H1 (cell line): ENCODE data around the gene CUL4A. TPM values are rescaled to one million over a fixed set of nuclear protein-coding genes. Genes with fewer than 3 reads are reported as not detected.

ENCODE experiments used
- CTCF ChIA-PET: fragments of 300-600 bp; sonication (Branson Sonifier 250); formaldehyde crosslinking; loops from one replicate; lab custom pipeline; 2021; ENCODE audit not compliant: partially characterized antibody; lab: Charles Lee
- POLR2A ChIA-PET: fragments of 300-600 bp; sonication (Branson Sonifier 250); formaldehyde crosslinking; loops from one replicate; lab custom pipeline; 2021; ENCODE audit warnings: inconsistent platforms; ENCODE audit not compliant: partially characterized antibody; lab: Charles Lee
- DNase-seq, 2 experiments: peaks; one replicate each; pipeline versions ENCODE4 v3.0.0 to v3.0.0-alpha.2; 2010 to 2022; ENCODE audit warnings: low spot score in 2 of 2, low read depth in 1 of 2, mixed read lengths in 1 of 2
- FAIRE-seq: peaks from 2 replicates; lab custom pipeline; 2011; peaks lifted over from hg19 to GRCh38; lab: Jason Lieb, UNC
- H2AFZ ChIP-seq: 2 replicates; pipeline ENCODE4 v1.8.1; 2012; ENCODE audit warnings: low read length, inconsistent platforms
- H2AK5ac ChIP-seq: 2 replicates; pipeline ENCODE4 v1.6.1; 2013; ENCODE audit warnings: low read depth, low read length
- H2BK120ac ChIP-seq: replicated peaks from 2 replicates; pipeline ENCODE3; 2013; ENCODE audit warnings: low read depth, low read length, inconsistent platforms
- H2BK12ac ChIP-seq: 2 replicates; pipeline ENCODE4 v1.6.1; 2013; ENCODE audit warnings: low read depth, low read length
- H2BK15ac ChIP-seq: 2 replicates; pipeline ENCODE4 v1.6.1; 2013; ENCODE audit warnings: low read length
- H2BK20ac ChIP-seq: 2 replicates; pipeline ENCODE4 v1.6.1; 2013; ENCODE audit warnings: low read length
- H2BK5ac ChIP-seq: 2 replicates; pipeline ENCODE4 v1.6.1; 2013; ENCODE audit warnings: low read depth, low read length
- H3K14ac ChIP-seq: 2 replicates; pipeline ENCODE4 v1.6.1; 2013; ENCODE audit warnings: inconsistent platforms; ENCODE audit not compliant: insufficient read length
- H3K18ac ChIP-seq: 2 replicates; pipeline ENCODE4 v1.6.1; 2013; ENCODE audit warnings: low read length; ENCODE audit errors: extremely low read depth
- H3K23ac ChIP-seq: 2 replicates; pipeline ENCODE4 v1.6.1; 2013; ENCODE audit warnings: inconsistent platforms; ENCODE audit not compliant: insufficient read length
- H3K23me2 ChIP-seq: 2 replicates; pipeline ENCODE4 v1.6.1; 2013; ENCODE audit warnings: low read depth, low read length
- H3K27ac ChIP-seq: 2 replicates; pipeline ENCODE4 v1.6.1; 2011; ENCODE audit warnings: low read depth, low read length, inconsistent platforms
- H3K27me3 ChIP-seq, 4 experiments: replicated peaks in 1 of 4; 1 replicate in 1 of 4; 2 replicates in 3 of 4; pipeline versions ENCODE4 v1.6.1 to v1.8.1; 2011 to 2013; ENCODE audit warnings: low read length in 3 of 4, mild to moderate bottlenecking in 3 of 4, inconsistent platforms in 2 of 4, mixed read lengths in 2 of 4, moderate library complexity in 1 of 4; ENCODE audit not compliant: control insufficient read depth in 3 of 4, insufficient read depth in 3 of 4; ENCODE audit errors: extremely low read depth in 1 of 4
- H3K36me3 ChIP-seq, 4 experiments: 2 replicates each; pipeline versions ENCODE4 v1.6.1 to v1.8.1; 2011 to 2013; ENCODE audit warnings: mild to moderate bottlenecking in 4 of 4, low read length in 3 of 4, moderate library complexity in 2 of 4, control low read depth in 1 of 4, inconsistent platforms in 1 of 4; ENCODE audit not compliant: insufficient read depth in 4 of 4, control insufficient read depth in 2 of 4
- H3K4ac ChIP-seq: replicated peaks from 2 replicates; pipeline ENCODE3; 2013; ENCODE audit warnings: low read length, low read depth, mixed read lengths, inconsistent platforms; ENCODE audit not compliant: insufficient read length
- H3K4me1 ChIP-seq, 4 experiments: replicated peaks in 1 of 4; 1 replicate in 1 of 4; 2 replicates in 3 of 4; pipeline versions ENCODE4 v1.6.1 to v1.8.1; 2011 to 2013; ENCODE audit warnings: low read length in 3 of 4, inconsistent platforms in 2 of 4, mixed read lengths in 1 of 4; ENCODE audit not compliant: insufficient read depth in 4 of 4, control insufficient read depth in 3 of 4
- H3K4me2 ChIP-seq, 2 experiments: 2 replicates each; pipeline versions ENCODE4 v1.6.1 to v1.8.1; 2011 to 2013; ENCODE audit warnings: low read depth in 2 of 2, low read length in 2 of 2, control low read depth in 1 of 2, inconsistent platforms in 1 of 2, mild to moderate bottlenecking in 1 of 2; ENCODE audit not compliant: insufficient read depth in 1 of 2
- H3K4me3 ChIP-seq, 4 experiments: fragments of 200-600, 300-600 bp in 1 of 4; sonication (generic), shearing (Covaris generic), sonication (Bioruptor Twin) in 1 of 4; 2 replicates each; pipeline versions ENCODE4 v1.5.1 to v1.8.1; 2011 to 2016; ENCODE audit warnings: low read length in 4 of 4, low read depth in 3 of 4, control low read depth in 2 of 4, inconsistent platforms in 2 of 4, mild to moderate bottlenecking in 2 of 4, mixed read lengths in 1 of 4, moderate library complexity in 1 of 4; ENCODE audit not compliant: insufficient read depth in 2 of 4; ENCODE audit errors: extremely low read depth in 1 of 4
- H3K56ac ChIP-seq: replicated peaks from 2 replicates; pipeline ENCODE3; 2013; ENCODE audit warnings: low read depth, mild to moderate bottlenecking, mixed read lengths, low read length, inconsistent platforms; ENCODE audit not compliant: insufficient read length
- H3K79me1 ChIP-seq: 2 replicates; pipeline ENCODE4 v1.6.1; 2013; ENCODE audit warnings: low read depth, low read length, control low read depth
- H3K79me2 ChIP-seq, 2 experiments: 2 replicates each; pipeline versions ENCODE4 v1.6.1 to v1.8.1; 2012 to 2013; ENCODE audit warnings: low read length in 2 of 2, mild to moderate bottlenecking in 2 of 2, inconsistent platforms in 1 of 2; ENCODE audit not compliant: insufficient read depth in 2 of 2, control insufficient read depth in 1 of 2
- H3K9ac ChIP-seq, 4 experiments: replicated peaks in 1 of 4; 1 replicate in 1 of 4; 2 replicates in 3 of 4; pipeline versions ENCODE4 v1.6.1 to v1.8.1; 2011 to 2013; ENCODE audit warnings: low read depth in 3 of 4, low read length in 3 of 4, control low read depth in 2 of 4, mild to moderate bottlenecking in 2 of 4, moderate library complexity in 2 of 4, inconsistent platforms in 1 of 4; ENCODE audit errors: extremely low read depth in 1 of 4
- H3K9me3 ChIP-seq, 2 experiments: 2 replicates each; pipeline versions ENCODE4 v1.6.1 to v1.8.1; 2012 to 2013; ENCODE audit warnings: mild to moderate bottlenecking in 2 of 2, moderate library complexity in 2 of 2, control low read depth in 1 of 2, inconsistent platforms in 1 of 2, low read depth in 1 of 2, low read length in 1 of 2, mixed read lengths in 1 of 2; ENCODE audit not compliant: insufficient read depth in 2 of 2
- H4K20me1 ChIP-seq, 2 experiments: replicated peaks in 1 of 2; 2 replicates each; pipeline versions ENCODE3 to v1.8.1; 2011 to 2013; ENCODE audit warnings: inconsistent platforms in 2 of 2, low read length in 2 of 2, mild to moderate bottlenecking in 1 of 2; ENCODE audit not compliant: insufficient read depth in 2 of 2, control insufficient read depth in 1 of 2
- H4K5ac ChIP-seq: 2 replicates; pipeline ENCODE4 v1.6.1; 2013; ENCODE audit warnings: low read length, low read depth, mixed read lengths, inconsistent platforms; ENCODE audit not compliant: insufficient read length
- H4K8ac ChIP-seq: 2 replicates; pipeline ENCODE4 v1.8.0; 2013; ENCODE audit warnings: mild to moderate bottlenecking, moderate library complexity, low read length, inconsistent platforms; ENCODE audit not compliant: insufficient read depth; ENCODE audit errors: extremely low read depth
- H4K91ac ChIP-seq: replicated peaks from 2 replicates; pipeline ENCODE3; 2013; ENCODE audit warnings: low read length, mixed read lengths, inconsistent platforms; ENCODE audit not compliant: insufficient read length
- ASH2L ChIP-seq: fragments of 200-600, 300-600 bp; sonication (generic); IDR thresholded peaks from one replicate; pipeline ENCODE4 v1.7.1; 2017; ENCODE audit warnings: low read length
- ATF3 ChIP-seq: IDR thresholded peaks from 2 replicates; pipeline ENCODE4 v1.6.1; 2011; ENCODE audit warnings: low read depth, mild to moderate bottlenecking, low read length; ENCODE audit not compliant: insufficient read depth
- CHD1 ChIP-seq: IDR thresholded peaks from 2 replicates; pipeline ENCODE4 v1.6.1; 2012; ENCODE audit warnings: low read depth, low read length, improper control_type of control experiment
- HDAC2 ChIP-seq, 2 experiments: fragments of 300-600 bp in 1 of 2; sonication (generic) in 1 of 2; IDR thresholded peaks; 2 replicates each; pipeline ENCODE4 v1.6.1; 2011 to 2012; ENCODE audit warnings: low read depth in 2 of 2, low read length in 2 of 2, mild to moderate bottlenecking in 2 of 2, moderate library complexity in 2 of 2, borderline replicate concordance in 1 of 2, inconsistent platforms in 1 of 2
- MAFK ChIP-seq: IDR thresholded peaks from 2 replicates; pipeline ENCODE4 v1.6.1; 2012; ENCODE audit warnings: low read depth, mild to moderate bottlenecking, improper control_type of control experiment, low read length
- MAX ChIP-seq: IDR thresholded peaks from 2 replicates; pipeline ENCODE4 v1.6.1; 2012; ENCODE audit warnings: inconsistent platforms
- POU5F1 ChIP-seq: IDR thresholded peaks from 2 replicates; pipeline ENCODE4 v1.6.1; 2011; ENCODE audit warnings: low read depth, mild to moderate bottlenecking, low read length, moderate library complexity
- SP2 ChIP-seq: IDR thresholded peaks from 2 replicates; pipeline ENCODE4 v1.6.1; 2012; ENCODE audit warnings: mild to moderate bottlenecking, low read length, inconsistent platforms
- SP4 ChIP-seq: IDR thresholded peaks from 2 replicates; pipeline ENCODE4 v1.6.1; 2012; ENCODE audit warnings: low read length, inconsistent platforms
- SUZ12 ChIP-seq: fragments of 200-600 bp; sonication (generic); IDR thresholded peaks from 2 replicates; pipeline ENCODE4 v1.6.1; 2012; ENCODE audit warnings: mild to moderate bottlenecking, inconsistent platforms, low read length, moderate library complexity, mixed read lengths
- TBP ChIP-seq: IDR thresholded peaks from 2 replicates; pipeline ENCODE4 v1.6.1; 2011; ENCODE audit warnings: low read depth, low read length, improper control_type of control experiment
- TEAD4 ChIP-seq: IDR thresholded peaks from 2 replicates; pipeline ENCODE4 v1.6.1; 2012; ENCODE audit warnings: low read depth, low read length, inconsistent platforms, mixed read lengths
- USF2 ChIP-seq: IDR thresholded peaks from 2 replicates; pipeline ENCODE4 v1.6.1; 2011; ENCODE audit warnings: low read length, improper control_type of control experiment
- WGBS, 2 experiments: shearing (Covaris generic) in 1 of 2; methylation state at CpG; one replicate each; pipeline versions ENCODE4 v1.1.6 to v1.1.7; 2013 to 2015; ENCODE audit warnings: low lambda C conversion rate in 2 of 2, mixed read lengths in 2 of 2, inconsistent platforms in 1 of 2, low coverage in 1 of 2, missing lambda C conversion rate in 1 of 2; ENCODE audit not compliant: insufficient replicate concordance in 2 of 2, insufficient coverage in 1 of 2, insufficient read length in 1 of 2; ENCODE audit errors: extremely low coverage in 1 of 2, missing lambda C conversion rate in 1 of 2; 5-methylcytosine and 5-hydroxymethylcytosine counted together
- polyA plus RNA-seq, 7 experiments: library from polyadenylated mRNA; depleted of rRNA in 3 of 7; stranded (reverse) in 5 of 7; unstranded in 2 of 7; fragments of >200 nt in 5 of 7; fragments of 200-250 nt in 2 of 7; gene quantifications; 1 replicate in 5 of 7; 2 replicates in 1 of 7; 4 replicates in 1 of 7; pipeline versions ENCODE4 v1.2.1 to v1.2.3, GENCODE V29; 2011 to 2013; ENCODE audit warnings: missing spikeins in 2 of 7, mixed read lengths in 2 of 7
- total RNA-seq: library from RNA; stranded (reverse); fragmentation: NEBNext Ultra II Directional; extraction: Animal tissue kit (Norgen Biotek cat#: 25700); gene quantifications from 2 replicates; pipeline ENCODE4 v1.2.1, GENCODE V29; 2021

CUL4A gene
- total and polyA plus RNA-seq, 2 of the 8 experiments (the other 6 are each of a cell fraction or from before 2014, with no cell fraction given) = 54.7 to 101 TPM

- Histone ChIP-seq H3K4me3 (no peak overlapping the region), H3K27me3 (no peaks in the 10 kb centered on the region), H3K9ac (no peak overlapping the region), H3K23me2 (no peaks in the 10 kb centered on the region), H2BK15ac (no peak overlapping the region), H2AK5ac (no peak overlapping the region), H2BK120ac (no peak overlapping the region), H2BK12ac (no peak overlapping the region), H4K8ac (no peak overlapping the region), H4K91ac (no peak overlapping the region), H3K56ac (no peak overlapping the region), H2BK20ac (no peak overlapping the region), H3K27ac (no peak overlapping the region), H2AFZ (no peak overlapping the region), H3K36me3 (peaks cover 35 to 88% (median 69%) of the 10 kb centered on the region in 4 experiments), H3K9me3 (no peaks in the 10 kb centered on the region), H3K18ac (no peak overlapping the region), H3K4ac (no peak overlapping the region), H3K79me2 (peaks cover 0 to 14% of the 10 kb centered on the region in 2 experiments; a peak in 2 of 4 replicates), H3K14ac (no peak overlapping the region), H3K23ac (no peak overlapping the region), H3K4me2 (no peak overlapping the region), H3K4me1 (no peaks in the 10 kb centered on the region), H4K20me1 (peaks cover 0 to 11% of the 10 kb centered on the region in 2 experiments), H4K5ac (no peak overlapping the region), H2BK5ac (no peak overlapping the region), H3K79me1 (peaks cover 3% of the 10 kb centered on the region; the same call in 1 of the 2 replicates)
- CTCF ChIA-PET = no interaction called here
- no peak for FAIRE-seq
- POLR2A ChIA-PET = interaction anchor here (3.5 kb wide), 1 partner anchor 14 kb away, joined by 18 read pairs; the partner anchor contains the start of genes CUL4A and PCID2
- DNase-seq = no peak
- 95% methylated on average over 6 of the region's 6 CpGs; no CpG with 5 or more reads in 1 of the 2 experiments for WGBS, 2 experiments
- TF ChIP-seq TBP = no peak
- TF ChIP-seq HDAC2 (IDR thresholded peaks at IDR 0.05; ENCODE audit: borderline replicate concordance in 1 of 2, low read depth in 2 of 2, low read length in 2 of 2) = no peak
- no peak for TF ChIP-seq SP4
- TF ChIP-seq TEAD4 = no peak
- TF ChIP-seq SP2 = no peak
- no peak for TF ChIP-seq MAFK
- no peak for TF ChIP-seq USF2
- no peak for TF ChIP-seq SUZ12
- no peak for TF ChIP-seq POU5F1
- TF ChIP-seq ATF3 = no peak
- no peak for TF ChIP-seq MAX
- TF ChIP-seq CHD1 = no peak
- no peak for TF ChIP-seq ASH2L
Measured at GRCh38 chr13:113195360-113195759, 14.1 kb upstream of the CUL4A start.
